ENCODE measurements around the gene ENTPD2.
A peak's percentile ranks its signal among the peaks of the same experiment; 100 is the strongest.
"Not testable (repeated sequence)": the region's sequence is repeated elsewhere in the genome, so short reads cannot be mapped to it uniquely, and the experiment has no call there.

The ENTPD2 gene

DNA sequence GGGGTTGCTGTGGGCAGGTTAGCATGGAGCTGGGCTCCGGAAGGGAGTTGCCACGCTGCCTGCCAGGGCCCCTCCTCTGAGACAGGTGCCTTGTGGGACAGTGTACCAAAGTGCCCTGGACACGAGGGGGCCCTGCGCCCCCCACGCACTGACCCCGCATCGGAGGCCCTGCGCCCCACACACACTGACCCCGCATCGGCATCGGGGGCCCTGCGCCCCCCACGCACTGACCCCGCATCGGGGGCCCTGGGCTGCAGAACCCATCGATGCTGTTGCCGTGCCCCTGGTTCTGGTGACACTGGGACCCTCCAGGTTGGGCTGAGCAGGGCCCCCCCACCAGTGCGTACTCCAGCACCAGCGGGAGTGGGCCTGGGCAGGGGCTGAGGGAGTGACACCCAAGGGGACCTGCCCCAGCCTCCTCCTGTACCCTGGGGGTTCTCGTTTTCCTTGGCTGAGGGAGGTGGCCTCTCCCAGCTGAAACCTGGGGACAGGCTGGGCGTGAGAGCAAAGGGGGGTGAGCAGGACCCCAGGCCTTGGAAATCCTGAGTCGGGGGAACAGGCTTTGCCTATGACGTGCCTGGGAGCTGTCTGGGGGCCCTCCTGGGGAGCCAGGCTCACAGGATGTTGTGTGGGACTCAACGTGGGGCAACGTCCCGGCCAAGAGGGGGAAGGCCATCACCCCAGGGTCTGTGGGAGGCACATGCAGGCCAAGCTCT lies 9.6 kb upstream of the ENTPD2 start:
- DNase-seq, result no peak

DNA sequence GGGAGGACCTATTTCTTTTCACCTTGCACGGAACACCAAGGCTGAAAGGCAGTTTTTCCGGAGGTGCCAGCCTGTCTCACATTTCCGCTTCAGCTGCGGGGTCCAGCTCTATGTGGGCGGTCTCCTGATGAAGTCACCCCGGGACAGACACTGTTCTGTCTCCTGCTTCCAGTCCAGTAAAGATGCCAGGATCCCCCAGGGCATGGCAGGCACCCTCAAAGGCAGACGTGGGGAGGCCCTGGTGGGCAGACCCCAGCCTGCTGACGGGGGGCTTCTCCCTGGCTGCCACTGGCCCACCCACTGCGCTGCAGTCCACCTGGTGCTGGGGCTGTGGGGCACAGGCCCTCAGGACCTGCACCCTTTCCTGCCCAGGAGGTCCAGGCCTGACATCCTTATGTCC lies 8.9 kb upstream of the ENTPD2 start:
- DNase-seq, result not testable (repeated sequence)

DNA sequence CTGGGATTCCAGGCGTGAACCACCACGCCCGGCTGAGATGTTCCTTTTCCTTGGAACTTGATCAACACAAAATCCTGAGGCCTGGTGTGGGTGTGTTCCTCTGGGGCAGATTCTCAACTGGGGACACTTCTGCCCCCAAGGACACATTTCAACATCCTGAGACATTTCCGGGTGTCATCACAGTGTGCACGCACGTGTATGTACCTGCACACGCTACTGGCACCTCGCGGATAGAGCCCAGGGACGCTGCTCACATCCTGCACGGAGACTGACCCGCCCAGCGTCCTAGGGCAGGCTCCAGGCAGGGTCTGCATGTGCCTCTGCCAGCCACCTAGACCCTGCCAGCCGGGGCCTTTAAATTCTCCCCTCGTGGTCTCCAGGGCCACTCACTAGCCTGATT lies 8.5 kb upstream of the ENTPD2 start:
- no peak for DNase-seq

DNA sequence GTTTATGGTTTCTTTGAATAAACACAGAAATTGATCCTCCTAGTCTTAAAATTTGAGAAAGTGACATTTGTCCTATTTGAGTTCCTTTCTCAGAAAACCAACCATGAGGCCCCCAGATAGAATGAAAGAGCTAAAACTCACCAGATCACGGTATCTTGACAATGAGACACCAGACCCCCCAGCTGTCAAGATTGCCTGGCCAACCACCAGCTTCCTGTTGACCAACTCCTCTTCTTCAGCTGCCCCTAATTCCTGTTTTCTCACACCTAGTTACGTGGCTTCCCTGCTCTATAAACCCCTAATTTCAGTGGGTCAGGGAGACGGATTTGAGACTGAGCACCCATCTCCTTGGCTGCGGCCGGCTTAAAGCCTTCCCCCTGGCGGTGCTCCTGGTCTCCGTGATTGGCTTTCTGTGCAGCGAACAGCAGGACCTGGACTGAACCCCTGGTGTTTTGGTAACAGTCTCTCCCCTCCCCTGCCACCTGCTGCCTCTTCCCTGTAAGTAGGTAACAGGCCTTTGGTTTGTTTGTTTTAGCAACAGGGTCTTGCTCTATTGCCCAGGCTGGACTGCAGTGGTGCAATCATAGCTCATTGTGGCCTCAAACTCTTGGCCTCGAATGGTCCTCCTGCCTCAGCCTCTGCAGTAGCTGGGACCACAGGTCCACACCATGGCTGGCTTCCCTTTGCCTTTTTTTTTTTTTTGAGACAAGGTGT lies 4.8 kb upstream of the ENTPD2 start:
- no peak for DNase-seq

DNA sequence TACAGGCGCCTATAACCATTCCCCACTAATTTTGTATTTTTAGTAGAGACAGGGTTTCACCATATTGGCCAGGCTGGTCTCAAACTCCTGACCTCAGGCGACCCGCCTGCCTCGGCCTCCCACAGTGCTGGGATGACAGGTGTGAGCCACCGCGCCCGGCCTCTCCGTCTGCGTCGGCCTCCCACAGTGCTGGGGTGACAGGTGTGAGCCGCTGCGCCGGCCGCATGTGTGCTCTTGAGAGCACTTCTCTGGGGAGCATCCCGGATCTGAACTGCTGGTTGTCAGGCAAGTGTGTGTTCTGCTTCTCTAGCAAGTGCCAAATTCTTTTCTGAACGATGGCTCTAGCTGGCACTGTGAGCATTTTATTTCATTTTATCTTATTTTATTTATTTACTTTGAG lies 3.7 kb upstream of the ENTPD2 start:
- no peak for DNase-seq

DNA sequence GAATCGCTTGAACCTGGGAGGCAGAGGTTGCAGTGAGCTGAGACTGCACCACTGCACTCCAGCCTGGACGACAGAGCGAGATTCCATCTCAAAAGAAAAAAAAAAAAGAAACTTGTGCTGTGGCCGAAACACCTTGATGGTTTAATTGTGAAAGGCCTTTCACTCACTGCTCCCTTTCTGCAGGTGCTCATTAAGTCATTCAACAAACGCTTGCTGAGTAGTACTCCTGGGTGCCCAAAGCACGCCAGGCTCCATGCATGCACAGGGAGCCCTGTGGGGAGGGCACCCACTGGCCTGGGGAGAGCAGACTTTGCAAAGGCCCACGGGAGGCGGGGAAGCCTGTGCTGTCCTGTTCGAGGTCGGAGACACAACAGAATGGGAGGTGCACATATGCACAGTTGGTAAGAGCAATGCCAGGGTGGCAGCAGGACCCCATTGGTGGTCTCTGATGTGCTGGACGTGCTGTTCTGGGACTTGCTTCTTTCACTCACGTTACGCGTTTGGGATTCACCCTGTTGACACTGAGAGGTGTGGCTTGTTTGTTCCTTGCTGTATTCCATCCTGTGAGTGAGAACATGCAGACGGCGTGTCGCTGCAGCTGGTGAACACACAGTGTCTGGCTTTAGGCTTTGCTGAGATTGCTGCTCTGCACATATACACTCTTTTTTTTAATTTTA lies 3.0 kb upstream of the ENTPD2 start:
- no peak for DNase-seq

DNA sequence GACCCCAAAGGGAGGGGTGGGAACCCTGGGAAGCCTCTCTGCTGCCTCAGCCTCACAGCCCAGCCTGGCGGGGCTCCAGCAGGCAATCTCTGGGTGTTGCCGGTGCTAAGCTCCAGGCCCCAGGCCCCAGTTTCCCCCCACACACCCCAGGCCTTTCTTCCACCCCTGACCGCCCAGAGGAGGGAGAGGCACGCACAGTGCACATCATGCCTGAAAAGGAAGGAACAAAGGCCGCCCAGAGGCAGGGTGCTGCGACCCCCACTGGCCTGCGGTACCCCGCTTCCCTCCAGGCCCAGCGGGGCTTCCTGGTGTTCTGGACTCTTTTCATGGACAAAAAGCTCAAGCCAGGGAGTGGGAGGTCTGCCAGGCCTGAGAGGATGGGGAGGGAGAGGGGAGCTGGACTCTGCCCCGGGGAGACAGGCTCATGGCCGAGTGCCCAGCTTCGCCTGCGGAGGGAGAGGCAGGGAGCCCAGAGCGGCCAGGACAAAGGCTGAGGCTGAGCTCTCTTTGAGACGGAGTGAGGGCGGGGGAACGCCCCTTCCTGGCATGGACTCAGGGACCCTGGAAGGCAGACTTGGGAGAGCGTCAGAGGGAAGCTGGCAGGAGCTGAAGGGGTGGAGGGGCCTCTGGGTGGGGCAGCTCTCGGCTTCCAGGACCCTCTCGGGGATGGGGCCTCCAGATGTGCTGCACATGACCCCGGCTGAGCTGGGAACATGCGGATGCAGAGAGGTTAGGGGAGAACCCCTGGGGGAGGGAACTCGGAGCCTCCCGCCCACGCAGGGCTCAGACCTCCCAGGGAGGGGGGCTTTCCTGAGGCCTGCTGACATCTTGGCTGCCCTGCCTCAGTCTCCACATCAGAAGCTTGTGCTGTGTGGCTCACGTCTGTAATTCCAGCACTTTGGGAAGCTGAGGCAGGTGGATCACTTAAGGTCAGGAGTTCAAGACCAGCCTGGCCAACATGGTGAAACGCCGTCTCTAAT lies 1.8 kb upstream of the ENTPD2 start:
- no peak for DNase-seq

DNA sequence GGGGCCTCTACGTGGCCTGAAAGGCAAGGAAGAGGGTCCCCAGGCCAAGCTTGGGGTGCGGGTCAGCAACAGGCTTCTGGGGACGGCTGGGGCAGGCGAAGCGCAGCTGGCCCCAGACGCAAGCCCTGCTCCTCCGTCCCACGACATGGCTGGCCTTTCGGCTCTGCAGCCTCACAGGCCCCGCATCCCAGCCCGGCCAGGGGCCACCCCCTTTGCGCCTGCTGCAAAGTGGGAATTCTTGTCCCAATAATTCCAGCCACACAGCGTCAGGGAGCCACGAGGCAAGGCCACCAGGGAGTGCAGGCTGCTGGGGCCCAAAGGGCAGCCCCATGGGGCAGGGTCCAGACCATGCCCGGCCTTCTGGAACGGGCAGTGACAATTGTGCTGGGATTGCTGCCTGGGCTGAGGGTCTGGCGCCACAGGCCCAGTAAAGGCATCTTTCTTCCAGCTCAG lies 1.1 kb upstream of the ENTPD2 start:
- DNase-seq, result no peak

DNA sequence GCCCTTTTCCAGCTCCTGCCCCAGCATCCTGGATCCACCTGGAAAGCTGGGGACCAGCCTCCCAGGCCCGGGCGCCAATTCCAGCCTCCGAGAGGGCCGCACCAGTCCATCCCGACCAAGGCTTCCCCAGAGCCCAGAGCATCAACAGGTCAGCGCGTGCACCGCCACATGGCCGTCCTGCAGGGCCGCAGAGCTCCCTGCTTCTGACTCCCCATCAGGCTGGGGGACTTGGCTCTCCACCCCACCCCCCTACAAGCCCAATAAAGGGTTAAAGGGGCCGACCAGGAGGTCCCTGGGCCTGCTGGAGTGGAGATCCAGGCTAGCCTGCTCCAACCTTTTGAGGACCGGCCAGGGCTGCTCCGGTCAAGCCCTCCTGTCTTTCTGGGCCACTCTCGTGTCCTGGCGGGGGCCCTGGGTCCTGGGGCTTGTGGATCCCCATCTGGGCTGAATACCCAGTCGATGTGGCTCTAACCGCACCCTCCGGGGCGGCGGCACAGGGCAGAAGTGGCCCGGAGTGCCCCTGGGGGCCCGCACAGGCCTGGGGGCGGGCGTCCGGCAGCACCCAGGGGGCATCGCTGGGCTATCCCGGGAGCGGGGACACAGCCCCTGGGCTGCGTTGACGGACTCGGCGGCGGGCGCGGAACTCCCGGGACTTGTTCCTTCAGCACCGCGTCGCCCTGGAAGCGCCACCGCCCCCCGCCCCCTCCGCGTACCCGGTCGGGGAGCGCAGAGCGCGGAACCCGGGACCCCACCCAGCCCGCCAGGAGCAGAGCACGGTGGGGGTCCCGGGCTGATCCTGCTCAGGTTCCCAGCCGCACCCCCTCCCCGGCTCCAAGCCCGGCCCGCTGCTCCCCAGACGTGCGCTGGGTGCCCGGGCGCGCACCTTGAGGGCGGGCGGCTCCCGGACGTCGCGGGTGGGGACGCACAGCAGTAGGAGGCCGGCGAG lies 590 bp downstream of the ENTPD2 start:
- DNase-seq, result no peak

DNA sequence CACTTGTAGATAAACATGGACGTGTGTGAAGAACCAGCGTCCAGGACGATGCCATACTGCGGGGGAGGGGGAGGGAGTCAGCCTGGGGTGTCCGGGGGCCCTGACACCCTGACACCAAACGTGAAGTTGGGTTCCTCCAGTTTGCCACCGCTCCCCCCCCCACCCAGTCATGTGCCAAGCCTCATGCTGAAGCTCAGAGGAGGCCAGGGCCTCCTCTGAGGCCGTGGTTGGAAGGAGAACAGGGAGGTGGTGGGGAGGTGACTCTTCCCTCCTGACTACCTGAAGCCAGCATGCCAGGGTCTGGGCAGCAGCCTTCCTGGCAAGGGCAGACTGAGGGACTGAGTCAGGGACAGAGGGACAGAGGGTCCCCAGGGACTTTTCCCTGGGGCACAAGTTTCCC lies 1.6 kb downstream of the ENTPD2 start:
- no peak for DNase-seq

DNA sequence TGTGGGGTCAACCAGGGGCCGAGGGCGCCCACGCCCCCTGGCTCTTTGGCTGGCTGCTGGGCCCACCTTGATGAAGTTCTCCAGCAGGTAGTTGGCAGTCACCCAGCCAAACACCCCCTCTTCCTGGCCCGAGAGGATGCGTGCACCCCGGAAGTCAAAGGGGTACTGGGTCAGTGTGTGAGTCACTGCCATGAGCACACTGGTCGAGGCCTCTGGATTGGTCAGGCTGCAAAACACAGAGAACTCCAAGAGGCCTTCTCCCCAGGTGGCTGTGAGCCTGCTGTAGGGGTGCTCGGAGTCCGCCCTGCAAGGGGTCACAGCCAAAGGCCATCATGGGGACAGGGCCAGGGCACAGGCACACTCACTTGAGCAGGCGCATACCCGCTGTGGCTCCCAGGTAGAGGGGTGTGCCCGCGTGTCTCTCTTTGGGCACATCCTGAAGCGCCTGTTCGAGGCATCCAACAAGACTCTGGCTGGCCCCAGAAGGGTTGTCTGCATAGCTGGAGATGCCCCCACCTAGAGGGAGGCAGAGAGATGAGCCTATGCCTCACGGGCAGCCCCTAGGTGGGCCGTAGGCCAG lies 2.6 kb downstream of the ENTPD2 start:
- no peak for DNase-seq

DNA sequence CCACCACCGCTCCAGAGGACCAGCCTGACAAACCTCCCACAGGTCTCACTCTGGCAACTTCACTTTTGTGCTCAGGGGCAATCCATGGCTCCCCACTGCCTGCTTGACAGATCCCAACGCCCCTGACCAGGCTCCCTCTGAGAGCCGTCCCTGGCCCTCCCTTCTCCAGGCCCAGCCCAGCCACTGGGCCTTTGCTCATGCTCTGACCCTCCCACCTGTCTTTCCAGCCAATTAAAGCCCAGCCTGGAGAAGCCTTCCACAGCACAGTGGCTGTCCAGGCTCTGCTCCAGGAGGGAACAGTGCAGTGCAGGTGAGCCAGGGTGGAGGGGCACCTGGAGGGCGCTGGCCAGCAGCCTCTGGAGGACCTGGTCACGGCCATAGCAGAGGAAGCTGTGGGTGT lies 3.3 kb downstream of the ENTPD2 start:
- no peak for DNase-seq

DNA sequence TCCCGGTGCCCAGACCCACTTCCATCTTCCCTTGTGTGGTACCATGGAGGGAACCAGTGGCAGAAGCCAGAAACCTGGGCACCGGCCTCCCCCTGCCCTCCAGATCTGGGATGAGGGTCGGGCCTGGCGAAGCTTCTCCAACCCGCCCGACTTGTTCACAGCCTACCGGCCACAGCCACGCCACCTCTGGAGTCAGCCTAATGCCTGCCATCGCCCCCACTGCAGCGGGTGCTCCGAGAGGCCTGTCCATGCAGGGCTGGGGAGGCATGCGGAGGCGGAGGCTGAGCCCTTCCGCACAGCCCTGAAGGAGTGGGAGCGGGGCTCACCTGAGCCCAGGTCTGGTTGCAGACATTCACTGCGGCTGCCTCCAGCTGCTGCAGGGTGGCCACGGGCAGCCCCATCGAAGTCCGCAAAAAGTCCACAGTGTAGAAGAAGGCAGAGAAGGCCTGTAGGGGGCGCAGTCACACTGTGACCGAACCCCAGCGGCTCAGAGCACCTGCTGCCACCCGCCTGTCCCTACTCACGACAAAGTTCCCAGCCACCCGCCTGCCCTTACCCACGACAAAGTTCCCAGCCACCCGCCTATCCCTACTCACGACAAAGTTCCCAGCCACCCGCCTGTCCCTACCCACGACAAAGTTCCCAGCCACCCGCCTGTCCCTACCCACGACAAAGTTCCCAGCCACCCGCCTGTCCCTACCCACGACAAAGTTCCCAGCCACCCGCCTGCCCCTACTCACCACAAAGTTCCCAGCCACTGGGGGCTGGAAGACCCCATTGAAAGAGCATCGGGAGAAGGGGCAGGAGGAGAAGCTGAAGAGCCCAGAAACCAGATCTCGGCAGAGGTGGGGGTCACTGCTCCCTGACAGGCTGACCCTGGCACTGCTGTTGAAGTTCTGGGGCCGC lies 4.1 kb downstream of the ENTPD2 start:
- DNase-seq, result peak; percentile 62 to 82 (median 69)

DNA sequence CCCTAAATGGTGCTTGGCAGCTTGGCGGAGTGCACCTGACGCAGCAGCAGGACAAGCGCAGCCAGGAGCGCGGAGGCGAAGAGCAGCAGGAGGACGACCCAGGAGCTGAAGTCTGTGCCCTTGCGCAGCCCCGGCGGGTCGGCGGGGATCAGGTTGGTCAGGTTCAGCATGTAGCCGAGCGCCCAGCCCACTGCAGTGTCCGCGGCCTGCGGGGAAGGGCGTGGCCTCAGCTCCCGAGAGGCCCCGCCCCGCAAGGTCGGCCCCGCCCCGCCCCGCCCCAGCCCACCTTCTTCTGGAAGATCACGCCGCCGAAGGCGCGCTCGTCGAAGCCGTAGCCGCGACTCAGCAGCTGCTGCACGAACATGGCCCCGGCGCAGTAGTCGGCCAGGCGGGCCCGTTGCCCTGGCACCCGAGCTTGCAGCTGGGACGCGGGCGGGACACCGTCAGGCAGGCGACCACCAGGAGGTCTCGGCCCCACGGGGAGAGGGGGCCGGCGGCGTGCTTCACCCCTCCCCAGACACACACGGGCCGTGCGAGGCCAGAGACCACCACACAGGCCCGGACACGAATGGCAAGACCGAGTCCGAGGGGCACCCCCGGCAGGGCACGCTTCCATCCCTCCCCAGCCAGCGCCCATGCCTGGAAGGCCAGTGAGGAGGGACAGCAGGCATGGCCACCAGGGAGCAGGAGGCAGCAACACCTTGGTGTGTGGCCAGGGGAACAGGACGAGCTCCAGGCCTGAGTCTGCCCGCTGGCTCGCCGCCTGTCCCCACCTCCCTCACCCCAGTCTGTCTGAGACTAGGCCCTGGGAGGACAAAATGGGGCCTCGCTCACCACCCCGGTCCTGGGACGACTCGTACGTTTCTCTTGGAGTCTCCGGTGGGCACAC lies 5.0 kb downstream of the ENTPD2 start:
- no peak for DNase-seq

DNA sequence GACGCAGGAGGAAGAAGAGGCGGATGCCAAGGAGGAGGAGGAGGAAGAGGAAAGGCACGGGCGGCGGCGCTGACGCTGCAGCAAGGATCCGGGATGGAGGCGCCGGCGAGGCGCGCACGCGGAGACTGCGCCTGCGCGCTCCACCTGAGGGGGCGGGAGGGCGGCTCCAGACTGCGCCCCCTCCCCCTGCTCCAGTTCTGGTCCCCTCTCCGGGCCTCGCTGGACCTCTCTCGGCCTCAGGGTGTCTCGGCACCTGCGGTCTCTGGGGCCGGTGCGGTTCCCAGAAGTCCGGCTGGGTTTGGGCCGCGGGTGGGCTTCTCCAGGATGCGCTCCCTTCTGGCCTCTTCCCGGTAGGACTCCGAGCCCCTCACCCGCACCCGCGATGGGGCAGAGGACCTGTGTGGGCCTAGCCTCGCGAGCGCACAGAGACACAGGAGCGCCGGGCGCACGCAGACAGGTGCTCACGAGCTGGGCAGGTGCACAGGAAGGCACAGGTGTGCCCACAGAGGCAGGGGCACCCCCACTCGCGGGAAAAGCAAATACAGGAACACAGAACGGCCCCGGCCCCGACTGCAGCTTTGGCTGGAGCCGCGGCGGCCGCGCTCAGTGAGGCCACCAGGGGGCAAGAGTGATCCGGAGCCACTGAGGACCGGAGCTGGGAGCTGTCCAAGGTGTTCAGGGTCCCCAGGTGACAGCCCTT lies 7.6 kb downstream of the ENTPD2 start, which contains the start of gene NPDC1:
Gene NPDC1 (minus strand): TSS at position 90 of the 700 bp plus-strand sequence. CDS start 188 bp downstream, outside the sequence.
- DNase-seq, result peak; percentile 79 to 92 (median 86)

DNA sequence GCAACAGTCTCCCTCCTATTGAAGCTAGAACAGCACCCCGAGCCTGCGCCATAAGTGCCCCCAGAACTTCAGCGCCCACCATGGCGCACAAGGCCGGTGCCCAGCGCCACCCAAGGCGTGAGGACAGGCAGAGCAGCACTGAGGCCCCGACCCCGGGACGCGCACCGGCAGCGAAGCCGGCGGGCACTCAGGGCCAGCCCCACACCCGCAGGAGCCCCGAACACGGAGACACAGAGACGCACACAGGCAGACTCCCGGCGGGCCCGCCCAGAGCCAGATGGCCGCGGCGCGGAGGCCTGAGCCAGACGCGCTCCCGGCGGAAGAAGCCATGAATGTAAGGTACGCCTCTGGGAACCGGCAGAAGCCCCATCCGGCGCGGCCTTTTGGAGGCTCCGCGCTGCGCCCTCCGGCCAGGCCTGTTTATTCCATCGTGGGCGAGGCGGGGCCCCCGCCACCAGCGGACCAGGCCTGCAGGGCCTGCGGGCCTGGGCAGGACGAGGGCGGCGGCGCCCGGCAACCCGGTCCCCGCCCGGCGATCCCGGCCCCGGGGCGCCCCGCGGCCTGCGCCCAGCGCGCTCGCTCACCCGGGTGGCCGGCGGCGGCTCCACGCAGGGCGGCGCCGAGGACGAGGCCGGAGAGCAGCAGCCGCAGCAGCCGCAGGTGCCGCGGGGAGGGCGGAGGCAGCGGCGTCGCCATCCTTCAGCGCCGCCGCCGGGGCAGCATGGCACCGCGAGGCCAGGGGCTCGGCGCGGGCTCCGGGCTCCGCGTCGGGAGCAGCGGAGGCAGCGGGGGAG lies 8.4 kb downstream of the ENTPD2 start:
- DNase-seq, result peak in 1 of 3 donors; percentile 51

DNA sequence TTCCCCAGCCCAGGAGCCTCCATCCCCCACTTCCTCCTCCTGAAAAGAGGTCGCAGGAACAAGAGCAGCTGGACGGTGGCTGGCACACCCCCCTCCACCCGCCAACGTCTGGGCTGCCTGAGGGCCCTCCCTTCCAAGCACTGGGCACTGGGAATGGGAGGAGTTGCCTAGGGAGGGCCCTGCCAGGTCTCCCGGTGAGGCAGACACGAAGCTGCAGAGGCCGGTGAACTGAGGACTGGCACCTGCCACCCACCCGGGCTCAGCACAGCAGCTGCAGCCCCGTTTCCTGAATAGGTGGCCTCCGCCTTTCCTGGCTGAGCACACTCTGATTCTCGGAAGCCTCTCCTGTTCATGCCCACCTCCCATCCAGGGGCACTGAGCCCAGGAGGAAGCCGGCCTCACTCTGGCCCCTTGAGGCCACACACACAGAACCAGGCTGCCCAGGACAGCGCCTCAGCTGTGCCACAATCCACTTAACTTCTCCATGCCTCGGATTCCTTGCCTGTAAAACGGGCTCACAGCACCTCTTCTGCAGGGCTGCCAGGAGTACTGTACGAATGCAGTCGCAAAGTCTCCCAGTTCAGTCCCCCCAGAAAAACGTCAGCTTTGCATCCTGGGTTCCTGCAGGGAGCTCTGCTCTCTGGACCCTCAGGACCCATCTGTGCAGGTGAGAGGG lies 9.2 kb downstream of the ENTPD2 start:
- no peak for DNase-seq
